IMR-90 (cell line): ENCODE results near the gene EPB41L3. TPM values are rescaled to one million over a fixed set of nuclear protein-coding genes. Genes with fewer than 3 reads are reported as not detected.

Experiments used
- ATAC-seq: fragments of 200-7000 bp; cut with Tn5 transposase; 2 replicates; pipeline ENCODE4 v1.9.1; 2020; ENCODE audit warnings: low read depth, mild to moderate bottlenecking, moderate library complexity
- BruUV-seq: library from RNA; stranded (reverse); fragments of 400-500 nt; replicated peaks from 2 replicates; lab custom pipeline; 2021; lab: Mats Ljungman, UMichigan
- CTCF ChIA-PET: fragments of 300-600 bp; formaldehyde crosslinking; extraction: SDS; loops from one replicate; lab custom pipeline; 2021; ENCODE audit warnings: antibody characterized with exemption; lab: Yijun Ruan, JAX
- POLR2A ChIA-PET: fragments of 300-600 bp; sonication (Branson Sonifier 250); formaldehyde crosslinking; loops from one replicate; lab custom pipeline; 2022; ENCODE audit warnings: antibody characterized with exemption; ENCODE audit not compliant: unreplicated experiment; lab: Charles Lee
- DNase-seq: peaks from one replicate; pipeline ENCODE4 v3.0.0; 2013
- H2AFZ ChIP-seq: replicated peaks from 2 replicates; pipeline ENCODE3; 2013; ENCODE audit warnings: low read length, mild to moderate bottlenecking; ENCODE audit not compliant: poor library complexity
- H2AK5ac ChIP-seq: 2 replicates; pipeline ENCODE4 v1.6.1; 2013; ENCODE audit warnings: low read depth, low read length, inconsistent platforms
- H2AK9ac ChIP-seq: replicated peaks from 2 replicates; pipeline ENCODE3; 2013; ENCODE audit warnings: mild to moderate bottlenecking, low read depth, low read length, moderate library complexity; ENCODE audit not compliant: poor library complexity
- H2BK120ac ChIP-seq: 2 replicates; pipeline ENCODE4 v1.6.1; 2013; ENCODE audit warnings: low read depth, low read length, inconsistent platforms
- H2BK15ac ChIP-seq: 3 replicates; pipeline ENCODE4 v1.6.1; 2013; ENCODE audit warnings: low read depth, low read length, inconsistent platforms
- H2BK20ac ChIP-seq: 2 replicates; pipeline ENCODE4 v1.6.1; 2013; ENCODE audit warnings: low read depth, mild to moderate bottlenecking, inconsistent platforms, low read length, moderate library complexity
- H2BK5ac ChIP-seq: 2 replicates; pipeline ENCODE4 v1.6.1; 2013; ENCODE audit warnings: mild to moderate bottlenecking, low read depth, low read length, inconsistent platforms; ENCODE audit not compliant: poor library complexity, severe bottlenecking
- H3K14ac ChIP-seq: replicated peaks from 2 replicates; pipeline ENCODE4 v1.6.1; 2013; ENCODE audit warnings: low read depth, low read length, inconsistent platforms
- H3K18ac ChIP-seq: 2 replicates; pipeline ENCODE4 v1.6.1; 2013; ENCODE audit warnings: low read depth, low read length, control low read depth
- H3K23ac ChIP-seq: 2 replicates; pipeline ENCODE4 v1.6.1; 2013; ENCODE audit warnings: low read depth, low read length, inconsistent platforms
- H3K27ac ChIP-seq: 2 replicates; pipeline ENCODE4 v1.5.1; 2013; ENCODE audit warnings: mild to moderate bottlenecking, control low read depth, low read length; ENCODE audit not compliant: insufficient read depth
- H3K27me3 ChIP-seq: 2 replicates; pipeline ENCODE4 v1.6.1; 2013; ENCODE audit warnings: low read length; ENCODE audit not compliant: control insufficient read depth, insufficient read depth
- H3K36me3 ChIP-seq: 2 replicates; pipeline ENCODE4 v1.6.1; 2013; ENCODE audit warnings: low read length, mixed read lengths; ENCODE audit not compliant: control insufficient read depth, insufficient read depth
- H3K4ac ChIP-seq: 2 replicates; pipeline ENCODE4 v1.6.1; 2013; ENCODE audit warnings: low read depth, low read length, inconsistent platforms
- H3K4me1 ChIP-seq: 2 replicates; pipeline ENCODE4 v1.6.1; 2013; ENCODE audit warnings: low read length, mixed read lengths; ENCODE audit not compliant: control insufficient read depth, insufficient read depth
- H3K4me2 ChIP-seq: 2 replicates; pipeline ENCODE4 v1.6.1; 2013; ENCODE audit warnings: low read depth, mild to moderate bottlenecking, control low read depth, low read length, moderate library complexity
- H3K4me3 ChIP-seq: 2 replicates; pipeline ENCODE4 v1.5.1; 2013; ENCODE audit warnings: low read depth, mild to moderate bottlenecking, control low read depth, low read length, moderate library complexity; ENCODE audit not compliant: insufficient read depth
- H3K56ac ChIP-seq: 2 replicates; pipeline ENCODE4 v1.6.1; 2013; ENCODE audit warnings: low read length, inconsistent platforms; ENCODE audit not compliant: insufficient read depth; ENCODE audit errors: extremely low read depth
- H3K79me1 ChIP-seq, 2 experiments: 2 replicates each; pipeline ENCODE4 v1.6.1; 2013; ENCODE audit warnings: low read length in 2 of 2, inconsistent platforms in 1 of 2, low read depth in 1 of 2
- H3K9ac ChIP-seq: 2 replicates; pipeline ENCODE4 v1.6.1; 2013; ENCODE audit warnings: low read depth, low read length, control low read depth
- H3K9me1 ChIP-seq: 2 replicates; pipeline ENCODE4 v1.6.1; 2013; ENCODE audit warnings: low read length, inconsistent platforms; ENCODE audit not compliant: insufficient read depth
- H3K9me3 ChIP-seq: 2 replicates; pipeline ENCODE4 v1.6.1; 2013; ENCODE audit warnings: low read length; ENCODE audit not compliant: control insufficient read depth, insufficient read depth
- H4K20me1 ChIP-seq: 2 replicates; pipeline ENCODE4 v1.6.1; 2013; ENCODE audit warnings: low read length, inconsistent platforms; ENCODE audit not compliant: insufficient read depth
- H4K5ac ChIP-seq: 2 replicates; pipeline ENCODE4 v1.6.1; 2013; ENCODE audit warnings: mild to moderate bottlenecking, low read depth, low read length, control low read depth
- H4K8ac ChIP-seq, 2 experiments: 2 replicates each; pipeline ENCODE4 v1.6.1; 2013; ENCODE audit warnings: low read depth in 2 of 2, low read length in 2 of 2, control low read depth in 1 of 2, inconsistent platforms in 1 of 2
- H4K91ac ChIP-seq: 2 replicates; pipeline ENCODE4 v1.6.1; 2013; ENCODE audit warnings: low read depth, low read length, inconsistent platforms; ENCODE audit not compliant: insufficient read depth
- BHLHE40 ChIP-seq: fragments of 150-350 bp; IDR thresholded peaks from 2 replicates; pipeline ENCODE4 v1.6.1; 2016; ENCODE audit warnings: mild to moderate bottlenecking, low read depth, low read length
- CEBPB ChIP-seq: IDR thresholded peaks from 2 replicates; pipeline ENCODE4 v1.6.1; 2012; ENCODE audit warnings: low read depth, low read length, improper control_type of control experiment
- CHD1 ChIP-seq: IDR thresholded peaks from 2 replicates; pipeline ENCODE4 v1.6.1; 2012; ENCODE audit warnings: low read depth, low read length, improper control_type of control experiment
- FOS ChIP-seq: fragments of 150-350 bp; IDR thresholded peaks from 2 replicates; pipeline ENCODE4 v1.6.1; 2016; ENCODE audit warnings: low read depth, low read length
- MAFK ChIP-seq: IDR thresholded peaks from 2 replicates; pipeline ENCODE4 v1.6.1; 2012; ENCODE audit warnings: low read depth, low read length, improper control_type of control experiment
- MAZ ChIP-seq: IDR thresholded peaks from 2 replicates; pipeline ENCODE4 v1.6.1; 2012; ENCODE audit warnings: low read depth, mild to moderate bottlenecking, low read length, improper control_type of control experiment, moderate library complexity, borderline replicate concordance
- MXI1 ChIP-seq: IDR thresholded peaks from 2 replicates; pipeline ENCODE4 v1.6.1; 2012; ENCODE audit warnings: low read depth, mild to moderate bottlenecking, low read length, moderate library complexity, borderline replicate concordance
- NFE2L2 ChIP-seq: fragments of 150-350 bp; IDR thresholded peaks from 2 replicates; pipeline ENCODE4 v1.6.1; 2016; ENCODE audit warnings: low read depth, mild to moderate bottlenecking, low read length
- POLR2A ChIP-seq: IDR thresholded peaks from 2 replicates; pipeline ENCODE4 v1.6.1; 2012; ENCODE audit warnings: mild to moderate bottlenecking, low read depth, low read length
- RAD21 ChIP-seq: IDR thresholded peaks from 2 replicates; pipeline ENCODE4 v1.6.1; 2012; ENCODE audit warnings: low read length, improper control_type of control experiment
- RCOR1 ChIP-seq: IDR thresholded peaks from 2 replicates; pipeline ENCODE4 v1.6.1; 2012; ENCODE audit warnings: mild to moderate bottlenecking, low read length, improper control_type of control experiment; ENCODE audit not compliant: insufficient replicate concordance
- RFX5 ChIP-seq: IDR thresholded peaks from 2 replicates; pipeline ENCODE4 v1.8.0; 2012; ENCODE audit warnings: low read depth, mild to moderate bottlenecking, low read length, moderate library complexity
- SMC3 ChIP-seq: fragments of 150-350 bp; IDR thresholded peaks from 2 replicates; pipeline ENCODE4 v1.6.1; 2016; ENCODE audit warnings: low read depth, mild to moderate bottlenecking, antibody characterized with exemption, low read length, moderate library complexity
- WGBS, 2 experiments: methylation state at CpG; one replicate each; pipeline versions ENCODE4 v1.1.5 to v1.1.7; 2013; ENCODE audit warnings: missing lambda C conversion rate in 2 of 2; ENCODE audit not compliant: insufficient read length in 1 of 2; ENCODE audit errors: extremely low coverage in 2 of 2; 5-methylcytosine and 5-hydroxymethylcytosine counted together
- dilution Hi-C: fragments of 300-500 bp; cut with HindIII; formaldehyde crosslinking; loops from one replicate; pipeline ENCODE4 v1.14.3; 2018; ENCODE audit warnings: low sequenced_read_pairs; ENCODE audit not compliant: unreplicated experiment
- in situ Hi-C: fragments of 300-500 bp; cut with MboI; formaldehyde crosslinking; loops from 3 replicates; pipeline ENCODE4 v1.14.3; 2019; ENCODE audit warnings: low sequenced_read_pairs, inconsistent platforms, mixed read lengths
- intact Hi-C: fragments of 100-400 bp; cut with micrococcal nuclease; formaldehyde crosslinking; loops from 2 replicates; pipeline ENCODE4 v1.10.0; 2022
- polyA plus RNA-seq, 3 experiments: library from polyadenylated mRNA; depleted of rRNA; stranded (reverse); fragments of >200 nt; gene quantifications; 2 replicates each; pipeline ENCODE4 v1.2.3, GENCODE V29; 2012; ENCODE audit warnings: low replicate concordance in 1 of 3
- total RNA-seq: library from RNA; depleted of rRNA; stranded (reverse); fragments of >200 nt; gene quantifications from 2 replicates; pipeline ENCODE4 v1.2.3, GENCODE V29; 2012
- TF ChIP-seq, protein P1 (sequence below): conservative IDR thresholded peaks from 2 replicates; pipeline ENCODE4 v1.5.1; 2012; ENCODE audit warnings: mild to moderate bottlenecking, low read depth, low read length, improper control_type of control experiment
- TF ChIP-seq, protein P2 (sequence below): fragments of 150-350 bp; IDR thresholded peaks from 2 replicates; pipeline ENCODE4 v1.6.1; 2017; ENCODE audit warnings: mild to moderate bottlenecking, antibody characterized with exemption, low read length, low read depth
- TF ChIP-seq, protein P3 (sequence below): fragments of 150-350 bp; IDR thresholded peaks from 2 replicates; pipeline ENCODE4 v1.6.1; 2016; ENCODE audit warnings: low read depth, mild to moderate bottlenecking, low read length, moderate library complexity, borderline replicate concordance

EPB41L3 gene
- total and polyA plus RNA-seq, 2 of the 4 experiments (the other 2 are of a cell fraction) = 36.6 to 70.3 TPM

DNA sequence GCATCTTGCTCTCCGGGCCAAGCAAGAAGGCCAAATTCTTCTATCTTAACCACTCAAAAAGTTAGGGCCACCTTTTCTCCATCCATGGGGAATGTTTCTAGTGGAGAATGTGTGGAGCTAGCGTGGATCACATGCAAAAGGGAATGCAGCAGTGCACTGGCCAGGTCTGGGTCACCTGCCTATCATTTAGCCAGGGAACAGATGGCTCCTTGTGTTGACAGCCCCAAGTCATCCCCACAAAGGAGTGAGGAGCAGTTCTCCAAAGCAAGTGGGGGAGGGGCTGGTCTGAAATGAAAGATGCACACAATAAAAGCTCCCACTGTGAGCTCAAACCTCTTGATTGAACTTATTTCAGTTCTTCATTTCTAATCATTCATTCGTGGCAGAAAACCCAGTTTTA is 19.1 kb downstream of the EPB41L3 start:
- no peak overlapping the region for H2BK20ac ChIP-seq
- BruUV-seq = no TSS peak
- no peak overlapping the region for H3K14ac ChIP-seq
- TF ChIP-seq, protein P1, sequence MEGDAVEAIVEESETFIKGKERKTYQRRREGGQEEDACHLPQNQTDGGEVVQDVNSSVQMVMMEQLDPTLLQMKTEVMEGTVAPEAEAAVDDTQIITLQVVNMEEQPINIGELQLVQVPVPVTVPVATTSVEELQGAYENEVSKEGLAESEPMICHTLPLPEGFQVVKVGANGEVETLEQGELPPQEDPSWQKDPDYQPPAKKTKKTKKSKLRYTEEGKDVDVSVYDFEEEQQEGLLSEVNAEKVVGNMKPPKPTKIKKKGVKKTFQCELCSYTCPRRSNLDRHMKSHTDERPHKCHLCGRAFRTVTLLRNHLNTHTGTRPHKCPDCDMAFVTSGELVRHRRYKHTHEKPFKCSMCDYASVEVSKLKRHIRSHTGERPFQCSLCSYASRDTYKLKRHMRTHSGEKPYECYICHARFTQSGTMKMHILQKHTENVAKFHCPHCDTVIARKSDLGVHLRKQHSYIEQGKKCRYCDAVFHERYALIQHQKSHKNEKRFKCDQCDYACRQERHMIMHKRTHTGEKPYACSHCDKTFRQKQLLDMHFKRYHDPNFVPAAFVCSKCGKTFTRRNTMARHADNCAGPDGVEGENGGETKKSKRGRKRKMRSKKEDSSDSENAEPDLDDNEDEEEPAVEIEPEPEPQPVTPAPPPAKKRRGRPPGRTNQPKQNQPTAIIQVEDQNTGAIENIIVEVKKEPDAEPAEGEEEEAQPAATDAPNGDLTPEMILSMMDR = no peak
- TF ChIP-seq CEBPB (no peak), MXI1 (no peak), MAFK (no peak), MAZ (no peak), RCOR1 (no peak), POLR2A (no peak), RFX5 (no peak), CHD1 (no peak), NFE2L2 (no peak), FOS (no peak), BHLHE40 (no peak), RAD21 (no peak), SMC3 (no peak)
- TF ChIP-seq, protein P2, sequence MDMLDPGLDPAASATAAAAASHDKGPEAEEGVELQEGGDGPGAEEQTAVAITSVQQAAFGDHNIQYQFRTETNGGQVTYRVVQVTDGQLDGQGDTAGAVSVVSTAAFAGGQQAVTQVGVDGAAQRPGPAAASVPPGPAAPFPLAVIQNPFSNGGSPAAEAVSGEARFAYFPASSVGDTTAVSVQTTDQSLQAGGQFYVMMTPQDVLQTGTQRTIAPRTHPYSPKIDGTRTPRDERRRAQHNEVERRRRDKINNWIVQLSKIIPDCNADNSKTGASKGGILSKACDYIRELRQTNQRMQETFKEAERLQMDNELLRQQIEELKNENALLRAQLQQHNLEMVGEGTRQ = no peak
- TF ChIP-seq, protein P3, sequence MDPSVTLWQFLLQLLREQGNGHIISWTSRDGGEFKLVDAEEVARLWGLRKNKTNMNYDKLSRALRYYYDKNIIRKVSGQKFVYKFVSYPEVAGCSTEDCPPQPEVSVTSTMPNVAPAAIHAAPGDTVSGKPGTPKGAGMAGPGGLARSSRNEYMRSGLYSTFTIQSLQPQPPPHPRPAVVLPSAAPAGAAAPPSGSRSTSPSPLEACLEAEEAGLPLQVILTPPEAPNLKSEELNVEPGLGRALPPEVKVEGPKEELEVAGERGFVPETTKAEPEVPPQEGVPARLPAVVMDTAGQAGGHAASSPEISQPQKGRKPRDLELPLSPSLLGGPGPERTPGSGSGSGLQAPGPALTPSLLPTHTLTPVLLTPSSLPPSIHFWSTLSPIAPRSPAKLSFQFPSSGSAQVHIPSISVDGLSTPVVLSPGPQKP = no peak
- H3K23ac ChIP-seq = no peak overlapping the region
- ChIA-PET CTCF (no interaction called here), POLR2A (no interaction called here)
- H2AK5ac ChIP-seq = no peak overlapping the region
- H3K27me3 ChIP-seq = no peaks in the 10 kb centered on the region
- no peak overlapping the region for H3K56ac ChIP-seq
- no peak overlapping the region for H4K8ac ChIP-seq
- no peaks in the 10 kb centered on the region; the same call in 1 of the 2 replicates for H3K4me1 ChIP-seq
- H3K4me3 ChIP-seq = no peak overlapping the region
- peaks cover 14% of the 10 kb centered on the region; the same call in 1 of the 2 replicates for H4K20me1 ChIP-seq
- H2AK9ac ChIP-seq = no peak overlapping the region
- H3K18ac ChIP-seq = no peak overlapping the region
- dilution Hi-C loops = no loop called here
- no CpG with 5 or more reads among the region's 3 CpGs for WGBS, 2 experiments
- H3K79me1 ChIP-seq = peaks cover 5 to 26% of the 10 kb centered on the region in 2 experiments; a peak in 3 of 4 replicates
- H3K9me3 ChIP-seq = no peaks in the 10 kb centered on the region
- no peak overlapping the region for H2BK120ac ChIP-seq
- H2AFZ ChIP-seq = no peak overlapping the region
- DNase-seq = no peak
- H4K5ac ChIP-seq = no peak overlapping the region
- H2BK5ac ChIP-seq = no peak overlapping the region
- no peak overlapping the region for H4K91ac ChIP-seq
- in situ Hi-C loops = no loop called here
- H3K4me2 ChIP-seq = no peak overlapping the region
- H2BK15ac ChIP-seq = no peak overlapping the region
- no peak for ATAC-seq
- no peaks in the 10 kb centered on the region for H3K36me3 ChIP-seq
- no peak overlapping the region for H3K4ac ChIP-seq
- intact Hi-C loops = loop anchor here (5.0 kb wide), 1 partner anchor 62 kb away; no protein-coding TSS in a partner anchor
- no peaks in the 10 kb centered on the region; the same call in 1 of the 2 replicates for H3K9me1 ChIP-seq
- H3K27ac ChIP-seq = no peak overlapping the region
- no peak overlapping the region for H3K9ac ChIP-seq
